DMS114 treated with DMSO at 0.1 percent for 48 hours (cell line): ENCODE data around the gene SYMPK.

Experiments used
- DNase-seq: peaks from one replicate; lab custom pipeline; 2025; ENCODE audit not compliant: unreplicated experiment; lab: John Stamatoyannopoulos, UW

Gene SYMPK

DNA sequence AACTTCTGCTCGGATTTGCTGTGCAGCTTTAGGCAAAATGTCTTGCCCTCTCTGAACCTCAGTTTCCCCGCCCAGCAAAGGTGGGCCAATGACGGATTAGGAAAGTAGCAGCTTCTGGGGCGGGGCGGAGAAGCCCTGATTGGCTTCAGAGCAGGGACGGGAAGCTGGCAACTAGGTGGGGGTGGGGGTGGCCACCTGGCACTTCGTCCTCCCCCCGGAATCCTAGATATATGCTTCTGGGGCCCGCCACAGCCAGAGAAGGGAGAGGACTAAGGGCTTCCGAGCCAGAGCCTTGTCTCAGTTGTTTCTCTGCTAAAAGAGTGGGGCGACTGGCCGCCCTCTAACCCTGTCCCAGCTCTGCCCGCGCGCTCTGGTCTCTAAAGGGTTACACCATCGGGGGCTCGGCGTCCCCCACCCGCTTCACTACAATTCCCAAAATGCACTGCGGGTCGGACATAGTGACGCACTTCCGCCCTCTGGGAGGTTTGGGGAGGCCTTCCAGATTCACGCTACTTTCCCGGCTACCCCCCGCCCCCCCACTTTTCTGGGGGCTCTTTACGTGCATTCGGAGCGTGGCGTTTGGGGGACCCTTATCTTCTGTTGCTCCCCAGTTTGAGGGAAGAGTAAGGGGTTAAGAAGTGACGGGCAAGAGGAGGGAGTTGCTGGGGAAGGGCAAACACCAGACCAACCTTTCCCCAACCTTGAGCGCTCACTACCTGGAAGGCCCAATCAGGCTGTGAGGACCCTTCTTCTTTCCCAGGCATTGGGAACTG is 23.7 kb upstream of the SYMPK start:
- DNase-seq = peak; percentile 66

DNA sequence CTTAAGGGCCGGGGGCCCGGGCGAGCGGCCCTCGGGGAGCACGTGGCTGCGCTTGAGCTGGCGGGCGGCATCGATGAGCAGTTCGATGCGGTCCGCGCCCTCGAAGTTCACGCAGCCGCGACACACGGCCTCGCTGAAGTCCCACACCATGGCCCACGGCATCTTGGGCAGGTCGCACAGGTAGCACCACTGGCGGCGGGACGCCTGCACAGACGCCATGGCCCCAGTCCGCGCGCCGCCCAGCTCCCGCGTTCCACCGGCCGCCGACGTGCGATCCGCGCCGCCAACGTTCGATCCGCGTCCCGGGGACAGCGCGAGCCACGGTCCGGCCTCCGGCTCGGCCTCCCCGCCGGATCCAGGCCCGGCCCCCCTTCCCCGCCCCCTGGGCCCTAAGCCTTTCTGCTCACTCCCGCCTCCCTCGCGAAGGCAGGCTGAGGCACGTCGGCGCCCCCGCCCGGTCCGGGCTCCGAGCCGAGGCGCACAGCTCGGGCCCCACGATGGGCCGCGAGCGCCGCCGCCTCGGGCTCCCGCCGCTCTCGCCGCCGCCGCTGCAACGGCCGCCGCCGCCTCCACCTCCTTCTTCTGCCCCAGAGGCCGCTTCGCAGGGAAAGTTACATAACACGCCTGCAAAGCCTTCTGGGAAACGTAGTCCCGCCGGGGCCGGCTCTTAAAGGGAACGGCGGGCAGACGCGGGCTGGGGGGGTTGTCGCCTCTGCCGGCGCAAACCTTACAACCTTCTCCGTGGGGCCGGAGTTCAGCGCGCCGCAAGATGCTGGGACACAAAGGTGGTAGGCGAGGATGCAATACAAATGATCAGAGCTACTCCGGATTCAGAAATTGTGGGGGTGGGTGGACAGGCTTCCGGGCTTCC is 22.8 kb upstream of the SYMPK start, which contains the start of gene IRF2BP1:
IRF2BP1 (minus strand) TSS at position 586 of the 871 bp plus-strand sequence; CDS start at position 219, 367 bp downstream.
- DNase-seq = peak; percentile 67

DNA sequence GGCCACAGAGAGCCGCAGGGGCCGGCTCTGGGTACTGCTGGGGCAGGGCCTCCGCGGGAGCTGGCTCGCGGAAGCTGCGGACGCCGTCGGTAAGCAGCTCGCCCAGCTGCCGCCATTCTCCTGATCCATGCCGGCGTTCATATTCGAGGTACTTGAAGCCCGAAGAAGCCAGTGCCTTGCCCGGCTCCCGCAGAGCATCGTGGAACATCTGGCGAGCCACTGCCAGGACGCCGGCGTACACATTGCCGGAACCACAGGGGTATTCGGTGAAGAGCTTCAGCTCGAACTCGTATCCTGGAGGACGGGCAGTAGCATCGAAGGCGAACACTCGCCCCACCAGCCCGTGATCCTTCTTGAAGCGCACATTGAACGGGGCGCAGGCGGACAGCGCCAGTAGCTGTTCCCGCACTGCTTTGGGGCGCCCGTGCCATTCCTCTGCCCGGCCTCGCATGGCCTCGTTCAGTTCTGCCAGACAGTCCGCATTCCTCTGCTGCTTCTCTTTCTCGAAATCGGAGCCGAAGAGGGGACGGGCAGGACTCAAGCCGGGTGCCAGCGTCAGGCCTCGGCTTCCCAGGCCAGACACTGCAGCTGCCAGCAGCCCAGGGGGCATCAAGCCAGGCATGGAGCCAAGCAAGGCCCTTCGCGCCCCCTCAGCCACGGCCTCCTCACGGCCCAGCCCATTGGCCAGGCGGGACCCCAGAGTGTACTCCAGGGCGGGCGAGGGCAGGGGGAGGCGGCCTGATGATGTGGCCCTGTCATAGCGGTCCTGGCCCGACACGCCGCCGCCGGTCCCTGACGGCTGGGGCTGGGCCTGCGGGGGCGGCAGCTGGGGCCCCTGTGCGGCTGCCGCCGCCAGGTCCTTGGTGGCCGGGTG is 22.0 kb upstream of the SYMPK start:
- DNase-seq = no peak

DNA sequence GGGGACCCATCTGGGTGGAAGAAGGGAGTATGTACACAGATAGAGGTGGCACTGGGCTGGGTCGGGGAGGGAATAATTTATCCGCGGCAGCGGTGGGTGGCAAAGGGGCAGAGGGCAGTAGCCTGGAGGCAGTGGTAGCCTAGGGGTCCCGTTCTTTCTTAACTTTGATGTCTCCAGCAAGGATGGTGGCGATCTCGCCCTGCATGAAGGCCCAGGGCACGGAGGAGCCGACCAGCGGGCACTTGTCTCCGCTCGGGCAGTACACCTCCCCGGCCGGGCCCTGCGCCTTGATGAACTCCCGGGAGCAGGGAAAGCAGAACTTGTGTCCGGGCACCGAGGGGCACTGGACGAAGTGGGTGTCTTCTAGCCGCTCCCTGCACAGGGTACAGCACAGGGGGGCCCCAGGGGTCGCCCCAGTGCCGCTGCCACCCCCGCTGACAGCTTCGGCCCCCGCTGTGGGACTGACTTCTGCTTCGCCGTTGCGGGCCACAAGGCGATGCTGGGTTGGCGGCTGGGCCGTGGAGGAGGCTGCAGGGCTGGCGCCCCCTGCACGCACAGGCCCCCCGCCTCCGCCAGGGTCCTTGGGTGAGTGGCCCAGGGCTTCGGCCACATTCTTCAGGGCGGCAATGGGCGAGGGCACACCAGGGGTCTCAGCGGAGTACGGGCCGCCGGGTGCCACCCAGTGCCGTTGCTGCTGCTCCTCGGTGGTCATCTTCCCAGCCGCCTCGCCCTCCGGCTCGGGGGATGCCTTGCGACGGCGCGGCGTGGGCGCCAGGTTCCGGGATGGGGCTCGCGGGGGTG is 21.1 kb upstream of the SYMPK start:
- no peak for DNase-seq

GRCh38 chr19:45883586-45883880 is 20.6 kb upstream of the SYMPK start:
- no peak for DNase-seq

DNA sequence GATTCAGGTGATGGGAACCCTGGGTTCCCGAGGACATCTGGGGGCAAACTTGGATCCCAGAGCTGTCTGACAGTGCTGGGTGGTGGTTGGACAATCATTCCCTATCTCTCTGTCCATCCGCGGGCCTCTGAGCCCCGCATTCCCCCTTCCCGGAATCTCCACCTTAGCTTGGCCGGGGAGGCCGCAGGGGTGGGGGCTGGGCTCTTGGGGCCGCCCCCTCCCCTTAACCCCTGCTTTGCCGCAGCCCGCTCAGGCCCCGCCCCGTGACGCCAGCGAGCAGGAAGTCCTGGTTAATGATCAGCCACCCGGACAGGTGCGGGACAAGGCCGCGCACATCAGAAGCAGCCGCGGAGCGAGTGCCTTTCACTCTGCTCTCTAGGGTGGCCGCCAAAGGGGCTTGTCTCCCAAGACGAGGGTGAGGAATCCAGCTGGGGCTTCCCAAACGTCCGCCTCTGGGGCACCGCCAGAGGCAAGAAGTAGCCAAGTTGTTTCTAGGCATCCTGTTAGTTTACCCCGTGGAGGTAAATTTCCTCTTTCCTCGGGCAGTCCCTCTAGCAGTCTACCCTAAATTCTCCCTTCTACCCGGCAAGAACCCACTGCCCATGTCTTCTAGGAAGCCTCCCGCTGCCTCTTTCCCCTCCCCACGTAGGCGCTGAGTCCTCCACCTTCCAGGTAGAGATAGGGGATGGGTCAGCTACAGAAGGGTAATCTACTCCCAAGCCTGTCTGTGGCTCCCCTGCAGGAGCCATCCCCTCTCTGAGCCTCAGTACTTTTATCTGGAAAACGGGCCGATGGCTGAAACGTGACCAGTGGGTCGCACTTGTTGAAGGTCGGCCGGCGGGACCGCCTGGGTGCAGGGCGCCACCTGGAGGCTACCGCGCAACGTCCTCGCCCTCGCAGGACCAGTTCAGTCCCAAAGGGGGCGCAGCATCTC is 20.0 kb upstream of the SYMPK start:
- peak; percentile 45 for DNase-seq

DNA sequence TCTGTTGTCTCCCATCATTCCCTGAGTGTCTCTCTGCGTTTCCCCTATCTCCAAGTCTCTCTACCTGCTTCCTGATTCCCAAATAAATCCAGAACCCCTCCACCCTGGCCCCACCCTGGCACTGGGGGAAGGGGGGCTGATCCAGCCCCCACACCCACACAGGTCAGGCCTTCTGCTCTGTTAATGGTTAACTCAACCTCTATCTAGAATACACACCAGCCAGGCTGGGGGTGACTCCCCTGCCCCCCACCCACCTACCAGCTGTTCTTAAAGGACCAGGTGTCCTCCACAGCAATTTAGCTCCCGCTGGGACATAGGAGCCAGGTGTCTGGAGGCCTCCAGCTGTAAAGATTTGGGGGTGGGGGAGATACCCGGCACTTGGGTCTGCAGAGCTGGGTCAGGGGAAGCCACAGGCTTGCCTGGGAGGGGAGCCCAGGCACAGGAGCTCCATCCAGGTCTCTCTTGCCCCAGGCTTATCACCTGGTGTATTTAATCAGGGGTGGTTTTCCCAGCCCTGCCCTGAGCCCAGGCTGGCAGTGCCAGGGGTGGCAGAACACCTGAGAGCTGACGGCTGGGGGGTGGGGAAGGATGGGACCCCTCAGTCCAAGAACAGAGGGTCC is 19.1 kb upstream of the SYMPK start:
- no peak for DNase-seq

GRCh38 chr19:45881082-45881908 is 18.3 kb upstream of the SYMPK start:
- no peak for DNase-seq

DNA sequence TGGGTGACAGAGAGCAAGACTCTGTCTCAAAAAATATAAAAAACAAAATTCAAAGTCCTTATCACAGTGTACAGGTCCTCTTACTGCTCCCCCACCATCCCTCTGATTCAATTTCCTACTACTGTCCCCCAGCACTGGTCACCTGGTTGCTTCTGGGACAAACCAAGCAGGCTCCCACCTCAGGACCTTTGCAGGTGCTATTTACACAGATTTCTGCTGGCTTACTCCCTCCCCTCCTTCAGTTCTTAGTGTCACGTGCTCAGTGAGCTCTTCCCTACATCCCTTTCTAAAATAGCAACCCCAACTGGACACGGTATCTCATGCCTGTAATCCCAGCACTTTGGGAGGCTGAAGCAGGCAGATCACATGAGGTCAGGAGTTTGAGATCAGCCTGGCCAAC is 17.0 kb upstream of the SYMPK start:
- DNase-seq = no peak

- no peak for DNase-seq
Observed at GRCh38 chr19:45879055-45879454, 16.1 kb upstream of the SYMPK start.

- no peak for DNase-seq
Observed at GRCh38 chr19:45878043-45878794, 15.3 kb upstream of the SYMPK start.

GRCh38 chr19:45876411-45877197 is 13.7 kb upstream of the SYMPK start:
- no peak for DNase-seq

- no peak for DNase-seq
Observed at GRCh38 chr19:45876161-45876410, 13.1 kb upstream of the SYMPK start.

DNA sequence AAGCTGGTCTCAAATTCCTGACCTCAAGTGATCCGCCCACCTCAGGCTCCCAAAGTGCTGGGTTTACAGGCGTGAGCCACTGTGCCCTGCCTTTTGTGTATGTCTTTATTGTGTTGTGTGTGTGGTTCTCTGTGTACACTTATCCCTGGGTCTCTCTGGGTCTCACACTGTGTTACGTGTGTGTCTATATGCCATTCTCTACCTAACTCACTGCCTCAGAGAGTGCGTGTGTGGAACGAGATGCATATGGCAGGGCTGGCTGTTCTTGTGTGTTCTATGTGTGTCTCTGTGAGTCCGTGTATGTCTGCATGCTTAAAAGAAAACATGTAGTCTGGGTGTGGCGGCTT is 11.6 kb upstream of the SYMPK start:
- no peak for DNase-seq

DNA sequence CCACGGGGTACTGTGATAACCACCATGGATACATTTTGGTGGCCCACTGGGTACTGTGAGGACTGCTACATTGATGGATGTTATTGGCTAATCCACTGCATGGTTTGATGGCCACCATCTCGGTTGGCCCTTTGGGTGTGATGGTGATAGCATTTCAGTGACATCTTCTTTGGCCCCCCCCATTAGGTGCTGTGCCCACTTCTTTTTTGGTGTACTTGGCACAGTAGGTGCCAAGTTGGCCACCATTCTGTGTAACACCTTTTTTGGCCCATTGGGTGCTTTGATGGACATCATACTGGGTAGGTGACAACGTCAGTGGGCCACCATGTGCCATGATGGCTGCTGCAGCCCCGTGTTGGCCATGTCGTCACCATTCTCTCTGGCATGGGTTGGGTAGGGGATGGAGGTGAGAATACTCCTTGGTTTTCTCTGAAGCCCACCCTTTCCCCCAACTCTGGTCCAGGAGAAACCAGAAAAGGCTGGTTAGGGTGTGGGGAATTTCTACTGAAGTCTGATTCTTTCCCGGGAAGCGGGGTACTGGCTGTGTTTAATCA is 10.3 kb upstream of the SYMPK start:
- no peak for DNase-seq

DNA sequence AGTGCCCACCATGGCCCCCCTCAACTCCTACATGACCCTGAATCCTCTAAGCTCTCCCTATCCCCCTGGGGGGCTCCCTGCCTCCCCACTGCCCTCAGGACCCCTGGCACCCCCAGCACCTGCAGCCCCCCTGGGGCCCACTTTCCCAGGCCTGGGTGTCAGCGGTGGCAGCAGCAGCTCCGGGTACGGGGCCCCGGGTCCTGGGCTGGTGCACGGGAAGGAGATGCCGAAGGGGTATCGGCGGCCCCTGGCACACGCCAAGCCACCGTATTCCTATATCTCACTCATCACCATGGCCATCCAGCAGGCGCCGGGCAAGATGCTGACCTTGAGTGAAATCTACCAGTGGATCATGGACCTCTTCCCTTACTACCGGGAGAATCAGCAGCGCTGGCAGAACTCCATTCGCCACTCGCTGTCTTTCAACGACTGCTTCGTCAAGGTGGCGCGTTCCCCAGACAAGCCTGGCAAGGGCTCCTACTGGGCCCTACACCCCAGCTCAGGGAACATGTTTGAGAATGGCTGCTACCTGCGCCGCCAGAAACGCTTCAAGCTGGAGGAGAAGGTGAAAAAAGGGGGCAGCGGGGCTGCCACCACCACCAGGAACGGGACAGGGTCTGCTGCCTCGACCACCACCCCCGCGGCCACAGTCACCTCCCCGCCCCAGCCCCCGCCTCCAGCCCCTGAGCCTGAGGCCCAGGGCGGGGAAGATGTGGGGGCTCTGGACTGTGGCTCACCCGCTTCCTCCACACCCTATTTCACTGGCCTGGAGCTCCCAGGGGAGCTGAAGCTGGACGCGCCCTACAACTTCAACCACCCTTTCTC is 9.4 kb upstream of the SYMPK start:
- no peak for DNase-seq
